SK-N-SH treated with all-trans-retinoic acid at 6 μM for 48 hours (cell line): ENCODE results near the gene UBE2L3.

Experiments
- CREB5 ChIP-seq: fragments of 250-450 bp; sonication (Bioruptor Pico); IDR thresholded peaks from 2 replicates; pipeline ENCODE4 v1.5.1; 2020; ENCODE audit warnings: low read depth, mild to moderate bottlenecking, moderate library complexity
- OSR1 ChIP-seq: fragments of 250-450 bp; sonication (Bioruptor Pico); IDR thresholded peaks from 2 replicates; pipeline ENCODE4 v1.8.0; 2022; ENCODE audit warnings: moderate library complexity, mild to moderate bottlenecking, inconsistent platforms
- PATZ1 ChIP-seq: fragments of 250-450 bp; sonication (Bioruptor Pico); IDR thresholded peaks from 2 replicates; pipeline ENCODE4 v1.8.0; 2020; ENCODE audit warnings: mild to moderate bottlenecking, moderate library complexity, borderline replicate concordance
- POU6F1 ChIP-seq: fragments of 250-450 bp; sonication (Bioruptor Pico); IDR thresholded peaks from 2 replicates; pipeline ENCODE4 v1.8.0; 2021; ENCODE audit warnings: low read depth, mild to moderate bottlenecking, moderate library complexity, borderline replicate concordance
- PPARA ChIP-seq: fragments of 250-450 bp; sonication (Bioruptor Pico); IDR thresholded peaks from 2 replicates; pipeline ENCODE4 v1.5.0; 2020; ENCODE audit warnings: mild to moderate bottlenecking, borderline replicate concordance
- RARB ChIP-seq: fragments of 250-450 bp; sonication (Bioruptor Pico); IDR thresholded peaks from 2 replicates; pipeline ENCODE4 v1.8.0; 2021; ENCODE audit warnings: mild to moderate bottlenecking, moderate library complexity
- SNAI2 ChIP-seq: fragments of 250-450 bp; sonication (Bioruptor Pico); IDR thresholded peaks from 2 replicates; pipeline ENCODE4 v1.5.0; 2020; ENCODE audit warnings: mild to moderate bottlenecking, moderate library complexity
- ZFP3 ChIP-seq: fragments of 250-450 bp; sonication (Bioruptor Pico); IDR thresholded peaks from 2 replicates; pipeline ENCODE4 v1.5.0; 2020; ENCODE audit warnings: mild to moderate bottlenecking, moderate library complexity
- ZNF70 ChIP-seq: fragments of 450-650 bp; formaldehyde crosslinking; IDR thresholded peaks from 2 replicates; pipeline ENCODE4 v1.5.0; 2020; ENCODE audit warnings: mild to moderate bottlenecking, moderate library complexity

GRCh38 chr22:21646608-21647590 lies 79.4 kb downstream of the UBE2L3 start:
- TF ChIP-seq CREB5 (CRISPR knock-in tag) (no peak), PATZ1 (CRISPR knock-in tag) (no peak), ZNF70 (CRISPR knock-in tag) (no peak), SNAI2 (CRISPR knock-in tag) (no peak), RARB (CRISPR knock-in tag) (no peak), PPARA (CRISPR knock-in tag) (no peak), OSR1 (CRISPR knock-in tag) (no peak), ZFP3 (CRISPR knock-in tag) (no peak; the same call in 1 of the 2 replicates), POU6F1 (CRISPR knock-in tag) (no peak)
